DMS153 (cell line): ENCODE data around the gene CDC42BPG.
"Not testable (repeated sequence)": the region's sequence is repeated elsewhere in the genome, so short reads cannot be mapped to it uniquely, and the experiment has no call there.

ENCODE experiments used
- DNase-seq: peaks from one replicate; lab custom pipeline; 2025; lab: John Stamatoyannopoulos, UW

CDC42BPG gene

GRCh38 chr11:64850979-64851567 is 6.6 kb upstream of the CDC42BPG start:
- DNase-seq = no peak

GRCh38 chr11:64849598-64850356 is 5.3 kb upstream of the CDC42BPG start:
- no peak for DNase-seq

- peak; percentile 49 for DNase-seq
These were observed 4.6 kb upstream of the CDC42BPG start for GRCh38 chr11:64848826-64849597.

- DNase-seq = no peak
These were observed 3.9 kb upstream of the CDC42BPG start for GRCh38 chr11:64848214-64848825.

GRCh38 chr11:64846998-64847666 is 2.7 kb upstream of the CDC42BPG start:
- DNase-seq = peak; percentile 85

GRCh38 chr11:64845776-64846129 is 1.3 kb upstream of the CDC42BPG start:
- not testable (repeated sequence) for DNase-seq

GRCh38 chr11:64845129-64845775 is 799 bp upstream of the CDC42BPG start:
- no peak for DNase-seq

- no peak for DNase-seq
These were observed 645 bp downstream of the CDC42BPG start for GRCh38 chr11:64843686-64844329.

GRCh38 chr11:64842851-64843685 is 1.4 kb downstream of the CDC42BPG start:
- peak; percentile 37 for DNase-seq

GRCh38 chr11:64842366-64842759 is 2.1 kb downstream of the CDC42BPG start:
- no peak for DNase-seq

GRCh38 chr11:64841592-64842365 is 2.7 kb downstream of the CDC42BPG start:
- no peak for DNase-seq

- DNase-seq = no peak
These were observed 4.3 kb downstream of the CDC42BPG start for GRCh38 chr11:64839887-64840782.

- no peak for DNase-seq
These were observed 5.1 kb downstream of the CDC42BPG start for GRCh38 chr11:64839335-64839734.

- DNase-seq = no peak
These were observed 5.7 kb downstream of the CDC42BPG start for GRCh38 chr11:64838600-64839334.

GRCh38 chr11:64837887-64838351 is 6.5 kb downstream of the CDC42BPG start:
- DNase-seq = no peak

- no peak for DNase-seq
These were observed 7.9 kb downstream of the CDC42BPG start for GRCh38 chr11:64836448-64837072.
